Pancreas (tissue), 10 donors: Measurements from ENCODE around the gene ERVMER34-1. TPM values are rescaled to one million over a fixed set of nuclear protein-coding genes. Genes with fewer than 3 reads are reported as not detected.

Experiments used
- ATAC-seq, 4 donors: fragments of 200-7000 bp; cut with Tn5 transposase; one replicate each; pipeline versions ENCODE4 v1.8.0 to v1.9.1; 2020; ENCODE audit warnings: mild to moderate bottlenecking in 4 of 4, moderate library complexity in 4 of 4
- DNase-seq, 6 donors: peaks; one replicate each; pipeline ENCODE4 v3.0.0-alpha.2; 2020
- FAIRE-seq: peaks from 2 replicates; lab custom pipeline; 2012; peaks lifted over from hg19 to GRCh38; lab: Jason Lieb, UNC
- H3K27ac ChIP-seq, 4 donors: fragments of 200-600 bp; sonication (generic); 1 replicate in 3 of 4; 2 replicates in 1 of 4; pipeline versions ENCODE4 v1.5.0 to v1.8.0; 2020
- H3K27me3 ChIP-seq, 4 donors: fragments of 200-600 bp; one replicate each; pipeline ENCODE4 v1.8.0; 2021
- H3K36me3 ChIP-seq, 3 donors: fragments of 200-600 bp; sonication (generic) in 1 of 3; one replicate each; pipeline versions ENCODE4 v1.5.0 to v1.8.0; 2020 to 2021
- H3K4me1 ChIP-seq, 3 donors: fragments of 200-600 bp; one replicate each; pipeline ENCODE4 v1.8.0; 2021
- H3K4me3 ChIP-seq, 4 donors: fragments of 200-600 bp; sonication (generic) in 2 of 4; one replicate each; pipeline versions ENCODE4 v1.5.0 to v1.8.0; 2020 to 2021
- H3K9me3 ChIP-seq, 4 donors: fragments of 200-600 bp; one replicate each; pipeline ENCODE4 v1.8.0; 2021
- WGBS, 2 donors: extraction: QIAGEN DNeasy Blood & Tissue Kit; methylation state at CpG; one replicate each; pipeline ENCODE4 v1.1.7; 2013; 5-methylcytosine and 5-hydroxymethylcytosine counted together
- intact Hi-C, 3 donors: fragments of 100-400 bp; cut with DNase I; formaldehyde crosslinking; loops; one replicate each; pipeline versions ENCODE4 v1.11.1 to v1.14.2; 2022
- microRNA-seq, 2 donors: library from miRNA; unstranded; fragments of <30 nt; microRNA quantifications; one replicate each; pipeline versions ENCODE4 to v1.1.0, GENCODE V29; 2019 to 2020
- polyA plus RNA-seq, 2 donors: library from polyadenylated mRNA; stranded (reverse); fragments of 200-250 nt; gene quantifications; one replicate each; pipeline ENCODE4 v1.2.3, GENCODE V29; 2013
- total RNA-seq, 6 donors: library from RNA; stranded (reverse); fragmentation: NEBNext Ultra II Directional in 4 of 6; extraction: Animal tissue kit (Norgen Biotek cat#: 25700) in 4 of 6; gene quantifications; one replicate each; pipeline versions ENCODE4 v1.2.1 to v1.2.4, GENCODE V29; 2021 to 2023
- TF ChIP-seq, protein P1 (sequence below), 4 donors: fragments of 200-600 bp; sonication (generic) in 3 of 4; IDR thresholded peaks; one replicate each; pipeline versions ENCODE4 v1.5.0 to v1.8.0; 2021; ENCODE audit warnings: antibody characterized with exemption in 4 of 4
- donor health status: healthy with polysubstance abuse.
- donor health status: DM: no; HTN: no; CAD: no; lungs with moderate emphysema.
- donor health status: DM: no; HTN: no; CAD: no.
- donor health status: control.
- donor health status: control.
- donor health status: Bipolar disorder and iron deficiency.
- donor health status: DM: yes; HTN: yes; CAD: no.
- donor health status: DM: no; HTN: no; CAD: no.
- donor health status: DM: no; HTN: no; CAD: no.
- donor health status: DM: yes; HTN: yes; CAD: no.

Gene ERVMER34-1
- total and polyA plus RNA-seq, 8 donors = 0.14 to 1.7 (median 0.29) TPM

DNA sequence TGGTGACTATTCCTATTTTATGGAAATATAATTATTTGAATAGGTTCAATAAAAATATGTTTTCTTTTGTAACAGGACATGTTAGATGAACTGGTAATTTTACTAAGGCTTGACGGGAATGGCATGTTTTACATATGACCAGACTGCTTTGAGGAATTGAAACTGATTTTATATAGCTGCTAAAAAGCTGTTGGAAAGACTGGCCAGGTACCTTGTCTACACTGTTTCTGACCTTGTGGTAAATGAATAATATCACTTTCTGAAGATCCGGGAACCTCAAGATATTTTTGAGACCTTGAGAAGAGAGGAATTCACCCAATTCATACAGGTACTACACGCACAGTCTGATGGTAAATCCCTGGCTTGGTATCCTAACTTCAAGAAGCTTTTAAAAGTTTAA, 50.0 kb downstream of the ERVMER34-1 start:
- Histone ChIP-seq H3K4me1 (no peaks in the 10 kb centered on the region), H3K9me3 (no peaks in the 10 kb centered on the region), H3K36me3 (no peaks in the 10 kb centered on the region), H3K4me3 (no peak overlapping the region), H3K27me3 (no peaks in the 10 kb centered on the region), H3K27ac (no peak overlapping the region)
- ATAC-seq = no peak
- FAIRE-seq = no peak
- WGBS, 2 donors = 90 to 94% methylated on average over 3 of the region's 3 CpGs
- intact Hi-C loops = no loop called here
- DNase-seq = no peak
- TF ChIP-seq, protein P1, sequence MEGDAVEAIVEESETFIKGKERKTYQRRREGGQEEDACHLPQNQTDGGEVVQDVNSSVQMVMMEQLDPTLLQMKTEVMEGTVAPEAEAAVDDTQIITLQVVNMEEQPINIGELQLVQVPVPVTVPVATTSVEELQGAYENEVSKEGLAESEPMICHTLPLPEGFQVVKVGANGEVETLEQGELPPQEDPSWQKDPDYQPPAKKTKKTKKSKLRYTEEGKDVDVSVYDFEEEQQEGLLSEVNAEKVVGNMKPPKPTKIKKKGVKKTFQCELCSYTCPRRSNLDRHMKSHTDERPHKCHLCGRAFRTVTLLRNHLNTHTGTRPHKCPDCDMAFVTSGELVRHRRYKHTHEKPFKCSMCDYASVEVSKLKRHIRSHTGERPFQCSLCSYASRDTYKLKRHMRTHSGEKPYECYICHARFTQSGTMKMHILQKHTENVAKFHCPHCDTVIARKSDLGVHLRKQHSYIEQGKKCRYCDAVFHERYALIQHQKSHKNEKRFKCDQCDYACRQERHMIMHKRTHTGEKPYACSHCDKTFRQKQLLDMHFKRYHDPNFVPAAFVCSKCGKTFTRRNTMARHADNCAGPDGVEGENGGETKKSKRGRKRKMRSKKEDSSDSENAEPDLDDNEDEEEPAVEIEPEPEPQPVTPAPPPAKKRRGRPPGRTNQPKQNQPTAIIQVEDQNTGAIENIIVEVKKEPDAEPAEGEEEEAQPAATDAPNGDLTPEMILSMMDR (IDR thresholded peaks at IDR 0.05) = no peak

DNA sequence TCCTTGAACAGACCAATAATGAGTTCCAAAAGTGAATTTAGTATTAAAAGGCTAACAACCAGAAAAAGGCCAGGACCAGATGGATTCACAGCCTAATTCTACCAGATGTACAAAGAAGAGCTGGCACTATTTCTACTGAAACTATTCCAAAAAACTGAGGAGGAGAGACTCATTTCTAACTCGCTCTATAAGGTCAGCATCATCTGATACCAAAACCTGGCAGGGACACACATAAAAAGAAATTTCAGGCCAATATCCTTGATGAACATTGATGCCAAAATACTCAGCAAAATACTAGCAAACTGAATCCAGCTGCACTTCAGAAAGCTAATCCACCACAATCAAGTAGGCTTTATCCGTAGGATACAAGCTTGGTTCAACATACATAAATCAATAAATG, 56.3 kb downstream of the ERVMER34-1 start:
- ATAC-seq = no peak

DNA sequence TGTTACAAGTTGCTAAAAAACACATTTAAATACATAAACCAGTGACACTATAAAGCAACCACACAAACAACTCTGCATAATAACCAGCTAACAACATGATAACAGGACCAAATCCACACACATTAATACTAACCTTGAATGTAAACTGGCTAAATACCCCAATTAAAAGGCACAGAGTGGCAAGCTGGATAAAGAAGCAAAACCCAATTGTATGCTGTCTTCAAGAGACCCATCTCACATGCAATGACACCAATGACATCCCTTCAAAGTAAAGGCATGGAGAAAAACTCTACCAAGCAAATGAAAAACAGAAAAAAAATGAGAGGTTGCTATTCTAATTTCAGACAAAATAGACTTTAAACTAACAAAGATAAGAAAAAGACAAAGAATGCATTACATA, 57.7 kb downstream of the ERVMER34-1 start:
- intact Hi-C loops = no loop called here
- FAIRE-seq (no peak), ATAC-seq (no peak), DNase-seq (no peak)
- Histone ChIP-seq H3K27me3 (no peaks in the 10 kb centered on the region), H3K36me3 (no peaks in the 10 kb centered on the region), H3K27ac (no peak overlapping the region), H3K4me1 (no peaks in the 10 kb centered on the region), H3K9me3 (no peaks in the 10 kb centered on the region), H3K4me3 (no peak overlapping the region)
- TF ChIP-seq, protein P1 (IDR thresholded peaks at IDR 0.05) = no peak

More for the DNA sequence above, 56.3 kb downstream of the ERVMER34-1 start:
- H3K27ac ChIP-seq = no peak overlapping the region
- H3K9me3 ChIP-seq = no peaks in the 10 kb centered on the region
- TF ChIP-seq, protein P1 (IDR thresholded peaks at IDR 0.05) = no peak
- no peaks in the 10 kb centered on the region for H3K27me3 ChIP-seq
- no peak for FAIRE-seq
- no peak for DNase-seq
- no peaks in the 10 kb centered on the region for H3K4me1 ChIP-seq
- no peak overlapping the region for H3K4me3 ChIP-seq
- intact Hi-C loops = no loop called here
- 81 to 95% methylated on average over 2 of the region's 2 CpGs for WGBS, 2 donors
- no peaks in the 10 kb centered on the region for H3K36me3 ChIP-seq

Small RNAs within 50 kb of the gene (microRNA-seq; reads per million reads assigned to microRNA genes)
- 5.3 to 5.4 reads per million in 2 donors for gene MIR4449

Other genes with a start within 250 kb of the ERVMER34-1 start
- 10 to 100 TPM in 3 of 6 donors, 1 to 10 TPM in 3; 8.4 to 12.1 (median 10.1) TPM for gene USP46, start 92.1 kb downstream of the ERVMER34-1 start, total RNA-seq
- 1 to 10 TPM; 1.5 to 3.0 TPM for gene USP46, start 92.1 kb downstream of the ERVMER34-1 start, polyA plus RNA-seq
- gene RASL11B, start 110.9 kb upstream of the ERVMER34-1 start, total RNA-seq = 1 to 10 TPM in 1 of 6 donors, under 1 TPM in 4, not detected in 1; 0.19 to 2.3 (median 0.52) TPM
- under 1 TPM; 0.76 to 0.87 TPM for gene RASL11B, start 110.9 kb upstream of the ERVMER34-1 start, polyA plus RNA-seq